Effector memory CD4-positive, alpha-beta T cell (primary cell): ENCODE measurements around the gene BBS1.
"Not testable (repeated sequence)": the region's sequence is repeated elsewhere in the genome, so short reads cannot be mapped to it uniquely, and the experiment has no call there.

Source experiments
- DNase-seq, 3 donors: peaks; one replicate each; pipeline ENCODE4 v3.0.0-alpha.2; 2020
- H3K27ac ChIP-seq: 2 replicates; pipeline ENCODE4 v1.7.0; 2013; ENCODE audit warnings: mild to moderate bottlenecking, low read length, moderate library complexity; ENCODE audit not compliant: insufficient read depth, poor library complexity, severe bottlenecking
- H3K27me3 ChIP-seq: replicated peaks from 2 replicates; pipeline ENCODE4 v1.7.0; 2013; ENCODE audit warnings: mild to moderate bottlenecking, low read length; ENCODE audit not compliant: insufficient read depth, control insufficient read depth, poor library complexity, severe bottlenecking
- H3K36me3 ChIP-seq: 2 replicates; pipeline ENCODE4 v1.7.0; 2013; ENCODE audit warnings: mild to moderate bottlenecking, low read length, moderate library complexity; ENCODE audit not compliant: control insufficient read depth, insufficient read depth
- H3K4me1 ChIP-seq: 2 replicates; pipeline ENCODE4 v1.7.0; 2013; ENCODE audit warnings: low read length, mild to moderate bottlenecking; ENCODE audit not compliant: control insufficient read depth, insufficient read depth, poor library complexity, severe bottlenecking
- H3K4me3 ChIP-seq: 2 replicates; pipeline ENCODE4 v1.7.0; 2013; ENCODE audit warnings: low read length, low read depth, mild to moderate bottlenecking; ENCODE audit not compliant: insufficient read depth, poor library complexity, severe bottlenecking
- H3K9me3 ChIP-seq: 2 replicates; pipeline ENCODE4 v1.7.0; 2013; ENCODE audit warnings: mild to moderate bottlenecking, low read length, moderate library complexity; ENCODE audit not compliant: control insufficient read depth
- total RNA-seq, 3 donors: gene quantifications; one replicate each; lab custom pipeline; 2026; lab: John Stamatoyannopoulos, UW

Gene BBS1
- 0.17 to 0.97 (median 0.87) reads per million in 3 donors for total RNA-seq

GRCh38 chr11:66510271-66510989 is at the start of gene BBS1:
BBS1 (plus strand) TSS chr11:66510635; CDS start chr11:66510660, 25 bp downstream.
- Histone ChIP-seq H3K27ac (peak within 1 kb of the TSS; percentile 59), H3K4me1 (peaks cover 7% of the 10 kb centered on the region), H3K36me3 (peaks cover 5% of the 10 kb centered on the region), H3K27me3 (no peaks in the 10 kb centered on the region), H3K9me3 (no peaks in the 10 kb centered on the region), H3K4me3 (peak within 1 kb of the TSS; percentile 79)
- DNase-seq: peak; percentile 41 to 69 (median 63)

DNA sequence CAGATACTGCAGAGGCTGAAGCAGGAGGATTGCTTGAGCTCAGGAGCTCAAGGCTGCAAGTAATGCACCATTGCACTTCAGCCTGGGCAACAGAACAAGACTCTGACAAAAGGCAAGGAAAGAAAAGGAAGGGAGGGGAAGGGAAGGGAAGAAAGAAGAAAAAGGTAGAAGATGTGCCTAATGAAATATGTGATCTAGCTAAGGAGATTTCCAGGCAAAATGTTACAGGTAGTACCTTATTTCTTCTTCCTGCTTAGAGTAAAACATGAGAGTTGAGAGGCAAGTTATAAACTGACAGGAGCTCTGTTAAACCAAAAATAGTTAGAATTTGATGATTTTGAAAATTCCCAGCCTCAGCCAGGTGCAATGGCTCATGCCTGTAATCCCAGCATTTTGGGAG is 48.4 kb upstream of the BBS1 start:
- Histone ChIP-seq H3K9me3 (no peaks in the 10 kb centered on the region), H3K4me3 (no peak overlapping the region), H3K27me3 (no peaks in the 10 kb centered on the region), H3K27ac (no peak overlapping the region), H3K36me3 (no peaks in the 10 kb centered on the region), H3K4me1 (peaks cover 4% of the 10 kb centered on the region)
- DNase-seq: no peak

GRCh38 chr11:66462911-66463310 is 47.5 kb upstream of the BBS1 start:
- Histone ChIP-seq H3K27ac (no peak overlapping the region), H3K9me3 (no peaks in the 10 kb centered on the region), H3K36me3 (no peaks in the 10 kb centered on the region), H3K4me3 (no peak overlapping the region), H3K4me1 (peaks cover 12% of the 10 kb centered on the region), H3K27me3 (no peaks in the 10 kb centered on the region)
- no peak for DNase-seq

- H3K36me3 ChIP-seq, H3K4me3 ChIP-seq, H3K27me3 ChIP-seq, H3K9me3 ChIP-seq, H3K27ac ChIP-seq, DNase-seq: not testable (repeated sequence)
- H3K4me1 ChIP-seq: peaks cover 14% of the 10 kb centered on the region
These were observed 46.3 kb upstream of the BBS1 start for GRCh38 chr11:66464116-66464515.

- no peak overlapping the region for H3K27ac ChIP-seq
- DNase-seq: no peak
These were observed 45.5 kb upstream of the BBS1 start for GRCh38 chr11:66464916-66465315.

GRCh38 chr11:66465373-66466224 is 44.8 kb upstream of the BBS1 start:
- Histone ChIP-seq H3K4me1 (peaks cover 14% of the 10 kb centered on the region), H3K27me3 (no peaks in the 10 kb centered on the region), H3K27ac (peak overlapping the region; percentile 82), H3K4me3 (peak overlapping the region; percentile 73), H3K9me3 (no peaks in the 10 kb centered on the region), H3K36me3 (no peaks in the 10 kb centered on the region)
- DNase-seq: no peak

More at GRCh38 chr11:66464916-66465315, 45.5 kb upstream of the BBS1 start:
- H3K27me3 ChIP-seq: no peaks in the 10 kb centered on the region
- H3K36me3 ChIP-seq: no peaks in the 10 kb centered on the region
- no peak overlapping the region for H3K4me3 ChIP-seq
- H3K9me3 ChIP-seq: no peaks in the 10 kb centered on the region
- H3K4me1 ChIP-seq: peaks cover 14% of the 10 kb centered on the region

DNA sequence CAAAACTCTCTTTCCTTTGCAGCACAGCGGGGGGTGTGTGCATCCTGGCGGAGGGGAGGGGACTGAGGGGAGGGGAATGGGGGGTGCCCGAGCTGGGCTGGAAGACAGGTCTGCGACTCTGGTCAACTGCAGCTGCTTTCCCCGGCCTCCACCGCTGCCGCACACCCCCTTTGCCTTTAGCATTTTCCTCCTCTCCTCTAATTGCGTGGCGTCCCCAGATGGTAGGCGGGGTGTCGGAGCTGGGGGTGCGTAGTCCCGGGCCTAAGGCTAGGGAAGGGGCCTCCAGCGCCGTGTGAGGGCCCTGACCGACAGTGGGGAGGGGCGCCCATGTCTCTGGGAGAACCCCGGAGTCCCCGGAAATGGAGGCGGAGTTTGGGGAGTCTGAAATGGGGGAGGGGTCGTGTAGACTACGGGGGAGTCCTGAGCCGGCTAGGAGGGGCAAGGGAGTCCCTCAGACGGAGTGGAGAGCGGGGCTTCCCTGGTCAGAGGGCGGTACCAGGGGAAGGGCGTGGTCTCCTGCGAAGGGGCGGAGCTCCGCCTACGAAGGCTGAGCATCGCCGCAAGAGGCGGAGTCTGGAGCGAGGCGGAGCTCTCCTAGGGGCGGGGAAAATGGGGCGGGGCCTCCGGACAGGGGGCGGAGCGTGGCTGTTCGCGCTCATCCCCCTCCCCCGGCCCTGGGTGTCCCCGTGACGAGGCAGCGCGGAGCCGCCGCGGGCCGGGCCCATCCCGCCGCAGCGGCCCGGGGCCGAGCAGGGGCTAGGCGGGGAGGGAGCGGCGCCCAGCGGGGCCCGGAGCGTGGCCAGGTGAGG is 44.0 kb upstream of the BBS1 start, which contains the start of gene PELI3:
PELI3 (plus strand) TSS at position 681 of the 809 bp plus-strand sequence. CDS start 1,224 bp downstream, outside the sequence.
- peak; percentile 93 to 97 (median 93) for DNase-seq
- no peaks in the 10 kb centered on the region for H3K36me3 ChIP-seq
- H3K27ac ChIP-seq: peak within 1 kb of the TSS; percentile 82
- no peaks in the 10 kb centered on the region for H3K9me3 ChIP-seq
- peak within 1 kb of the TSS; percentile 73 for H3K4me3 ChIP-seq
- no peaks in the 10 kb centered on the region for H3K27me3 ChIP-seq
- peaks cover 14% of the 10 kb centered on the region for H3K4me1 ChIP-seq

- Histone ChIP-seq H3K9me3 (no peaks in the 10 kb centered on the region), H3K36me3 (no peaks in the 10 kb centered on the region), H3K4me1 (peaks cover 14% of the 10 kb centered on the region), H3K27me3 (no peaks in the 10 kb centered on the region), H3K4me3 (peak overlapping the region; percentile 73), H3K27ac (peak overlapping the region; percentile 62)
- DNase-seq: peak in 1 of 3 donors; percentile 42
These were observed 43.3 kb upstream of the BBS1 start for GRCh38 chr11:66467034-66467659.

DNA sequence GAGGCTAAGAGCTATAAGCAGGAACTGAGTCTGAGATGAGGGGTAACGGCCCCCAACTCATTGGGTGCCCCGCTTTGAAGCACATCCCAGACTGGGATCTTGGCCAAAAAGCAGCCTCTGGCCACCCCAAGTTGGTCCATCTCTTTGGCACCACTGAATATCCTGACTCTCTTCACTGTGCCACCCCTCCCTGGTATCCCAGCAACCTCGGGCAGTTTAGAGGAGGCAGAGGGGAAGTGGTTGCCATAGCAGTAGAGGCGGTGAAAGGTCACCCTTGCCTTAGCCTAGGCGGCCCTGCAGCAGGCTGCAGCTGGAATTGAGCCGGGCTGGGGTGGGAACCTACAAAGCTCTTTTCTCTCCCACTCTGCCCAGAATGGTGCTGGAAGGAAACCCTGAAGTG is 42.7 kb upstream of the BBS1 start:
- peak in 1 of 3 donors; percentile 12 for DNase-seq
- H3K27me3 ChIP-seq: no peaks in the 10 kb centered on the region
- H3K4me1 ChIP-seq: peaks cover 14% of the 10 kb centered on the region
- peaks cover 4% of the 10 kb centered on the region for H3K36me3 ChIP-seq
- no peaks in the 10 kb centered on the region for H3K9me3 ChIP-seq
- peak overlapping the region; percentile 73 for H3K4me3 ChIP-seq
- H3K27ac ChIP-seq: peak overlapping the region; percentile 62
